Measurements from ENCODE around the gene PDGFD.

Gene PDGFD

DNA sequence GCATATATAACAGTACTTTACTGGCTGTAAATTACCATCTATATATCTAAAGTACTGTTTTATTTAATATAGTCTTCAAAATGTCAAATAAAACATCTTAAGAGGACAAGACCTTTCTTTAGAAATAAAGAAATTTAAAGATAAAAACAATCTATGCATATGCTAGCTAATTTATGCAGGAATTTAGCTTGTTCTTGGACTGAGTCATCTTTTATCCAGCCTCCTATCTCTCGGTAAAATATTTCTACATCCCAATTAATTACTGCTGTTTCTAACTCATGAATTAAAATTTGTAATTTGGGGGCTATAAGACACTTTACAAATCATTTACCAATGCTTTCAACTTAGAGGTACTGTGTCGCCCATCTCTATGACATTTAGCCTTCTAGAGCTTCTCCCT, 200.3 kb downstream of the PDGFD start:
- DNase-seq (ENCODE audit: low read depth in 2 of 3, low spot score in 1 of 3) = no peak

DNA sequence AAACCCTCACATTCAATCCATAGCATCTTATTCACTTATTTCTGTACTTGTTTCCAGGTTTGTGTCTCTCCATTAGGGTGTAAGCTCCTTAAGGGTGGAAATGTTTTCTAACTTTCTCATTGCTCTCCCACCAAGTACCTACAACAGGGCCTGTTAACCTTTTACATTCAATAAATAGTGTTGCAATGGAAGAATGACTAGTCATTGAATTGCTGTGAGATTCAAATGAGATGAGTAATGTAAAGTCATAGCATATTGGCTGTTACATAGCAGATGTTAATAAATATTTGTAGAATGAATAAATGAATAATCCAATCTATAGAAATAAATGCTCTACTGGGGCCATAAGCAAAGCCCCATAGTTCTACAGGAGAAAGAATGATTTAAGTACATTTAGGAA, 202.9 kb downstream of the PDGFD start:
- no peak for DNase-seq (ENCODE audit: low read depth in 2 of 3, low spot score in 1 of 3)

DNA sequence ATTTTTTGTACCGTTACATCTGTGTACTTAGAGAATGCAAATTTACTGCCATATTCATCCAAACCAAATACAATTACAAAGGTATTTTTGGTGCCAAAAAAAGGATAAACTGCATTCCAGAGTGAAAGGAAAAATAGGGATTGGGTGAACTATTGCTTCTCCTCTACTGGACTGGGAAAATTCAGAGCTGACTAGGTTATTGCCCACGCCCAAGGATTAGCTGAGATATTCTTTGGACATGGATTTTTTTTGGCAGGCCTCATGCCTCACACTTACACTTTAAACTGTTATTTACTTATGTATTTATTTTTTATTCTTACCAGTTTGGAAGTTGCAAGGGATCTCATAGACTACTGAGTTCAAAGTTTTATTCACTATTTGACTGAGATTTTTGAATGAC, 203.8 kb downstream of the PDGFD start:
- no peak for DNase-seq (ENCODE audit: low read depth in 2 of 3, low spot score in 1 of 3)

DNA sequence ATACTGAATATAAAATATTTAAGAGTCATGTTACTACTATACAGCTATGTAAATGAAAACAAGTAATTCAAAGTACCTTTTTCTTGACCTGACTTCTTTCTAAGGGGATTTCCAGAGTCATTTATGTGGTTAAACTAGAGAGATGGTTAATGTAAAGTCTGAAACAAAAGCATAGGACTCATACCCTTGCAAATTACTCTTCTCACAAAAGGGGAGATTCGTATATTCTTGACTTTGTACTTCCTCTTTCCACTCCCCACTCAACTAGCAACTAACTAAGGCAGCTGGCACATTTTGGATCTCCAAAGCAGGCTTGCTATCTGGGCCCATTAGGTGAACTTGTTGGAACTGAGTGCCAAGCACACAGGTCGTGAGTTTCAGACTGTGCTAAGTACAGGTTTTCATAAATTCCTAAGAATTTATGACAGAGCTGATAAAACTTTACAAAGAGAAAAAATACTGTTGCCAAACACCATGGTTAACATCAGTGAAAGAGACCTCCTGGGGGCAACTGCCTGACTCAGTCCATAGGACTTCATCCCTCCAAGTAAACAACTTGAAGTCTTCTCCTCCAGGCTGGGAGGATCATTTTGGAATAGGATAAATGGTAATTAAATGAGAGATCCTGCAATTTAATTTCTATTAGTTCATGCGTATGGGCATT, 204.5 kb downstream of the PDGFD start:
- DNase-seq (ENCODE audit: low read depth in 2 of 3, low spot score in 1 of 3) = no peak

DNA sequence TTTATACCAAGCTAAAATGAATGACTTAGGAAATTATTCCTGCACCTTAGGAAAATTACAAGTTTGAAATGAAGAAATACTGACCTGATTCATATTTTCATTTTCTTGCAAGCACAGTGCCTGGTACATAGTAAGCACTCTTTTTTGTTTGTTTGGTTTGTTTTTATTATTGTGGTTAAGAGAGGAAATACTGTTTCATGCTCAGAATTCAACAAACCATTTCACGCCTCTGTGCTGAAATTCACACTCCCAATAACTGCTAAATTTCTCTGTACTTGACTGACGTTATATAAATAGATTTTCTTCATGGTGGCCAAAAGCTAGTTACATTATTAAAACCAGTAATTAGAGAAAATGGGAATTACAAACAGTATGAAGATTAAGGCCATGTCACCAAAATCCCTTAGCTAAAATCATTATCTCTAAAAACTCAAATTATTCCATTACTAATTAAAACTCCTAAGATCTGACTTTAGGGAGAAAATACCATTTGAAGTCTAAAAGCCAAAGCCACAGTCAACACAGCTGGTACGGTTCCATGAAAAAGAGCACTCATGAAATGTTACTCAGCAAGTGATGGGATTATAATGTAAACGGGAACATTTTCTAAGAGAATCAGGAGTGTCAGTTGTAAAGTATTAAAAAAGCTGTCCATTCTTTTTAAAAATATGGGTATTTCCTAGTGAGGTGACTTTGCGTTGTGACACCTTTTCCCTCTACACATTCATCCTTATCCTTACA, 205.3 kb downstream of the PDGFD start:
- DNase-seq (ENCODE audit: low read depth in 2 of 3, low spot score in 1 of 3) = no peak

DNA sequence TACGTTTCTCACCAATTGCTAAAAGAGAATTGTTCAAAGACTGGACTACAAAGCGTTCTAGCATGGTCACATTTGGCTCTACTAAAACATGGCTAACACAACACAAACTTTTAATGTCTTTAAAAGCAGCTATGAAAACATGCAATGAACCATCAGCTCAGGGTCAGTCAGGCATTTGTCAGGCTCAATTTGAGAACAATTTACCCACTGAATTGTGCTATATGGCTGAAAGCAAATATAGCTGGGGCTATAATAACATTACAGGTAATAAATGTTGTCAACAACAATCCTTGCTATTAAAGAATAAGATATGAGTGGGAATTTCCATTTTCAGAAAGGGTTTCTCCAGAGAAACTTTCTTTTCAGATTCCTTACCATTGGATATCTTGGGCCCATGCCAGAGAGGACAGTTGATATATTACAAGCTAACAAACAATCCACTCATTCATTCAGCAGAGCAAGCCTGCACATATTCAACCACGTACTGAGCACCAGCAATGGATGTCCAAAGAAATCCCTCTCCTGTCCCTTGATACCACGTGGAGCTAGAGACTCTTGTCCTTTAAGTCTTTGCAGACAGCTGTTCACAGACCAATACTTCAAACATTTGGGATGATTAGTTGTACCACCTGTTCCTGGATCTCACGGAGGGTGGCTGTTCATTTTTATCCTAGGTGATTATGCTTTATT, 210.0 kb downstream of the PDGFD start:
- no peak for DNase-seq (ENCODE audit: low read depth in 2 of 3, low spot score in 1 of 3)

DNA sequence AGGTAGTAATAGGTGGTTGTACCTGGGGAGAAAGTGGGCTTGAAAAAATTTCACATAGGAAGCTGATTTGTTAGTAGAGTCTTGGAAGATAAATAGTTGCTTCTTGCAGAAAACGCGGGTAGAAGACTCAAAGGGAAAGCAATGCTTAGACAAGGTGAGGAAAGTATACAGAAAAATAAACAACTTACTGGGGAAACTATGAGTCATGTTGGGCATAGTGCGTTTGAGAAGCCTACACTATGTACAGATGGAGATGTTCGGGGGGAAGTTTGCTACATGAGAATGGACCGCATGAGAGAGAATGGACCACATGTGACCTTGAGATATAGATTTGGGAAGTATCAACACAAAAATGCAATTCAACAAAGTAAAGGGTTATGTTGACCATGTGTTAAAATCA, 214.2 kb downstream of the PDGFD start:
- DNase-seq (ENCODE audit: low read depth in 2 of 3, low spot score in 1 of 3) = no peak

DNA sequence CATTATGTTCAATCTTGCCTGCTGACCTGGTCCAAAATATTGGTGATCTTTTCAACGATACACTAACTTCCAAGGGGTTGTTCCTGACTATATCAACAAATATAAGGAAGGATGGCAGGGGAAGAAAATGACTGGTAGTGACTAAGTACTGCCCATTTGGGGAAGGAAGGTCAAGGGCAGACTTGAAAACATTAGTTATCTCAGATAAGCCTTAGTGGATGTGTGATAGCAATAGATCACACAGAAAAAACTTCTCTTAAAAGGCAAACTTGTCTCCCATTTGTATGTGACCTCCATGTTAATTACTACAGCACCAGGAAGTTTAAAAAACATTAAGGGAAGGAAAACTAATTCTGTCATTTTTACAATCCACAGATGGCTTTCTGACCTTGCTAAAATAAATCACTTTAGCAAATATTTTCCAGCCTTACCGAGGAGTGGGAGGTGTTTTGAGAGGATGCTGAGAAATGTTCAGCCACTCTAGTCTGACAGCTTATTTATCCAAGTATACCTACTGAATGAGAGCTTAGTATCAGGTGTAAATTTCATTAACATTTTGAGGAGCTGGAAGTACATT, 215.7 kb downstream of the PDGFD start:
- DNase-seq (ENCODE audit: low read depth in 2 of 3, low spot score in 1 of 3) = no peak

DNA sequence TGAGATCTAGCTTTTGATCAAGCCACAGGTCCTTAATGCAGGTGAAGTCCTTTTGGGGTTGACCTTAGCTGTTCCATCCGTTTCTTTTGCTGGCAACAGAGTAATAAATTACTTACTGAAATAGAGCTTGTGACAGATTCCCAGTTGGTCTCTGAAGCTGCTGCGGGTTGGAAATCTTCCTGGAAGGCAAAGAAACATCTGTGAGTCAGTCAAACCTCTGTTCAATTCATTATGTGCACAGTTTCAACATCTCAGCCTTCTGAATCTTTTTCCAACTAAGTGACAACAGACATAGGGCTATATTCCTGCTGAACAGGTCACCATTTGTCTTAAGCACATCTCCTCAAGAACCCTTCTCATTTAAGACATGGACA, 216.4 kb downstream of the PDGFD start:
- no peak for DNase-seq (ENCODE audit: low read depth in 2 of 3, low spot score in 1 of 3)

DNA sequence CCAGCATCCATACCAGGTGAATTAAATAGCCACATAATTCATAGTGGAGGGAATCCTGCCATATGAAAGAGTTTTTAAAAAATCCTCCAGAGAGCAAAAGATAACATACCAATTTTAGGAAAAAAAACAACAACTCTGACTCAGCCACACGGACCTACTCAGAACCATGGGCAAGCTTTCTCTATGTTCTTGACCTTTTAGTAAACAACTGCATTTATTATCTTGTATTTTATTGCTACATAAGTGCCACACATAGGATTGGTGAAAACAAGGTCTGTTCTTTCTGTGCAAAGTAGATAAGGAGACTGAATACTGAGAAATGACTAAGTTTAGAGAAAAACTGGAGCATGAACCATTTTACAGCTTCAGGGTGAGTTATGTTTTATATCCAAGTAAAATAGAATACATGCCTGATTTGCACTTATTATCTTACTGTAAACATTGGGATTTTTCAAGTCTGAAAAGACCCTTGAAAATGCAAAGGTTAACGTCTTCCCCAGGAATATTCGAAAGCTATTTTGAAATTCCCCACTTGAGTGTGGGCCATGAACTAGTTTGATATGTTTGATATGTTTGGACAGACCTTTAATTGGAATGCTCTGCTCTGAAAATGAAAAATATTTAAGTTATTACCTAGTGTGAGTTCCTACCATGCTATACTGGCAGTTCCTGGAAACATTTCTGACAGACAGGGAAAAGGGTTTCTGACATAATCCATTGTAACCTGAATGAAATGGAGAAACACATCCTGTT, 217.0 kb downstream of the PDGFD start:
- no peak for DNase-seq (ENCODE audit: low read depth in 2 of 3, low spot score in 1 of 3)

DNA sequence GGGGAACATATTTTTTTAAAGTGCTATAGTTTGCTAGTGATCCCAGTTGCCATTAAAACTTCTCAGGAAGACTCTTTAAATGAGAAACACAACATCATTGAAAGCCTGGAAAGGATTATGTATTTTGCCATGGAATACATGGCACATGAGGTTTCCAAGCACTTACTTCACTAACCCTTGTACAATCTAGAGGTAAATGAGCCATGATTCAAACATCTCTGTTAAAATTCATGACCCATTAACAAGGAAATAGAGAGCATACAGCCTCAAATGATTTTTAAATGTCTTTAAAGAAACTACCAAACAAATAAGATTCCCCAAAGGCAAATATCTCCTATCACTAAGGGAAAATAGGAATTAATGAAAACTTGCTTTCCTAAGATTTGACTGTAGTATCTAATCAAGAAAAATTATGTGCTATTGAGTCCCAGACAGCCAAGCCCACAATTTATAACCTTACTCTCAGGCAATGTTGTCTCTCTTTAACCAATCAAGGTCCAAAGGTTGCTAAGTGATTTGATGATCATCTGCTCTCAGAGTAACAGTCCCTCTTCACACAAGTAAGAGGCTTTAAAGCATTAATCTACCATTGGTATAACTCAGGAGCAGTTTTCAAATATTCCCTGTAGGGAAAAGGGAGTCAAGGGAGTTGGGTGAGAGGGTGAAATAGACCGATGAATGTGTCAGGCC, 219.6 kb downstream of the PDGFD start:
- DNase-seq (ENCODE audit: low read depth in 2 of 3, low spot score in 1 of 3) = no peak

DNA sequence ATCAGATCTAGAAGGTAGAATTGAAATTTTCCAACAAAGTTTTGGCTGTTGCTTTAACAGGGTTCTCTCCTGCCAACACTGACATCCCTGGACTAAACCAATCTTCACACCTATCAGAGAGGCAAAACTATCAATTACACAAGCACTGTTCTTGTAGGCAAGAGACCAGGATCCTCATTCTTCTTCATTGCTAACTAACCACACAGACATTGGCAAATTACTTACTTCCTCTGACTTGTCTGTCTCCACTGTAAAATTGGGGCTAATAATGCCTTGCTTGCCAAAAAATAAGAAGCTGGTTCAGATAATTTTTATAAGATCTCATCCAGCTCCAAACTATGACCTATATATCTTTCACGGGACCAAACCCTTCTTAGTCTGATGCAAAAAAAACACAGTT, 221.3 kb downstream of the PDGFD start:
- no peak for DNase-seq (ENCODE audit: low read depth in 2 of 3, low spot score in 1 of 3)

DNA sequence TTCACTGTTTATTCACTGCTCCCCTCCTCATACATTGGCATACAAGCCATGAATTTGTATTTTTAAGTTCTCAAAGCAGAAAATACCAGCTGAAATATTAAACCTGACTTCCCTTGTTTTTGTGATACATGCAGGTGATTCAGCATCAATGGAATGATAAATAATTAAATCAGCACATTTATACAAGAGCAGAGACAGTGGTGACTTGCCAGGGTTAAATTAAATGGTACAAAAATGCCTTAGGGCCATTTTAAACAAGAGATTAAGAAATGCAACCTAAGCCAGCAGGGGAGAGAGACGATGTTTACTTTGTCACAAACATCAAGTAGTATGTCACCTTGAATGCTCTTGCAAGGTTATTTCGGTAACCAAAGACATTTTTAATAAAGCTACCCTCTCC, 223.4 kb downstream of the PDGFD start:
- DNase-seq (ENCODE audit: low read depth in 2 of 3, low spot score in 1 of 3) = no peak

DNA sequence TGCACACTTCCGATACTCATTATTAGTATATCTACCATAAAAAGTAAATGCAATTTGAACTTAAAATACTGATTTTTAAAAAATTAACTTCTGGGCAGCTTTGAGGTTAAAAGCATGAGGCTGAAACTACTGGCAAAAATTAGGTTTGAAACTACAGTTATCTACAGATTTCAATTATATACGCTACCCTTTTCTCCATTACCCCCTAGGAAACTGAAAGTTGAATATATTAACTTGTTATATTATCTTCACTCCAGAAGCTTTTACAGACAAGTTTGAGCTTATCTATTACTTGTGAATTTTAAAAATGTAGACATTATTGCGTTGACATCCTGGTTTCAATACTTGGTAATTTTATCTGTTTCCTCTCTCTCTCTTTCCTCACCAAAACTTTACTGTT, 224.3 kb downstream of the PDGFD start:
- DNase-seq (ENCODE audit: low read depth in 2 of 3, low spot score in 1 of 3) = no peak

DNA sequence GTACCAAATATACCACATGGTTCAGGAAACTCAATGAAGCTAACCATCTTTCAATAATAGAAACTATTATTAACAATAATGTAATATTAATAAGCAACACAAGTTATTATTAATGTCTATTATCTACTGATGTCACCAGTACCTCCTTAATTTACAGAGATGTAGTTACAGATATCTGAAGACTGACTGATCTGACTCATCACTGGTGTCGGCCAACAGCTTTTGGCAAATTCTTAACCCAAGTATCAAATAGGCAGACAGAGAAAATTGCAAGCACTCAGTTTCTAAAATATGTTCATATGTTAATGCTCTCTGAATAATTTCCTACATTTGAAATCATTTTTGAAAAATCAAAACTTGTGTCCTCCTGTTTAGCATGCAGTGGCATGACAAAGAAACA, 227.9 kb downstream of the PDGFD start:
- DNase-seq (ENCODE audit: low read depth in 2 of 3, low spot score in 1 of 3) = no peak

DNA sequence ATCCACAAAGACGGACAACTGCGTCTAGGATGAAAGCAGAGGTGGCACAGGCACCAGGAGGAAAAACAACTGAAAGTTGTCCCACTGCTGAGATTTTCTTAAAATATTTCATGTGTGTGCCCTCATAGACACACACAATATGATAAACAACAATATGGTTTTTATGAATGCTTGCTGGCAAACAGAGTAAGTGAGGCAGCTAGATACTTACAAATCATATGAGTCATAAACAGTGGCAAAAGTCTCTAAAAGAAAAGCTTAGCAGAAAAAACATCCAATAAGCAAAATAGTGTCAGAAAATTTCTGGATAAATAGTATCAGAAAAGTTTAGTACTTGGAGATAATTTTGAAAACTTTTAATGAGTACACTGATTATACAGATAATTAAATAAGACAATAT, 228.7 kb downstream of the PDGFD start:
- no peak for DNase-seq (ENCODE audit: low read depth in 2 of 3, low spot score in 1 of 3)

DNA sequence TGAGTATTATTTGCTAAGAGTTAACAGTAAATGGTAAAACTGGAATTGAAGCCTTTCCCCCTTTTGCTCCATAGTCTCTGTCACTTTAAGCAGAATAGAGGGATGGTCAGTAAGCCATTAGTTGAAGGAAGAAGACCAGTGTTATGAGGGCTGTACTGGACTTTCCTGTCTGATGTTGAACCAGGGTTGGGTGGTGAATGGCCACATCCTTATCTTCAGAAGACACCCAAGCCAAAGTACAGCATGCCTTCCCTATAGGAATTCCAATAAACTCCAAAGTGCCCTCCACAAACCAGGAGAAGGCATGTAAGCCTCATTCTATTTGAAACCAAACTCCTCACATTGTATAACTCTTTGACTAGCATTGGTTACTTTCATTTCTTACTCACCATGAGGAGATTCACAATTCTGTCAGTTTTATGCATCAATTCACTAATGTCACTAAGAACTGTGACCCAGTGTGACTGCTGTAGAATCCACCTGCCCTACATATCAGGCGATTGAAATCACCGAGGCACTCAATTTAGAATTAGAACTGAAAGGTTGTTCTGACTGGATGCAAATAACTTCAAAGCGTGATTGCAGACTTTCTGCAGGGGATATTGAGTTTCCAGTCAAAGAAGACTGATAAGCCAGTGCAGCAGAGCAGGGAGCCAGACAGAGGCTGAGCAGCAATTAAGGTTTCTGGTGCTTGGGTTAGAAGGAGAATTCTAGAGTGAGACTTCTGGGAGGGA, 234.6 kb downstream of the PDGFD start:
- no peak for DNase-seq (ENCODE audit: low read depth in 2 of 3, low spot score in 1 of 3)

DNA sequence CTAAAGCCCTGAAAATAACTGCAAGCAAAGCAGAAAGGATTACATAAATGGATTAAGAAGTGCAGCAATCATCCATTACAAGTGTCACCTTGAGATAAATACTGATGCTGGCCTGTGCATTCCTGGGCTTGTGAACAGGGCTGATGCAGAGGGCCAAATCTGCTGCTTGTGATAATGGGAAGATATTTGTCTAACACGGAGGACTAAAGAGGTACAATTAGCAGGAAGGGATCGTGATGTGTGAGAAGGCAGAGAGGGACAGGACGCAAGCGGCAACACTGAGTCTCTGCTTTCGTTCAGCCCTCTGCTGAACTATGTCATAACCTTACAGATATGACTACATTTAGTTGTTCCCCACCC, 235.2 kb downstream of the PDGFD start:
- DNase-seq (ENCODE audit: low read depth in 2 of 3, low spot score in 1 of 3) = no peak

DNA sequence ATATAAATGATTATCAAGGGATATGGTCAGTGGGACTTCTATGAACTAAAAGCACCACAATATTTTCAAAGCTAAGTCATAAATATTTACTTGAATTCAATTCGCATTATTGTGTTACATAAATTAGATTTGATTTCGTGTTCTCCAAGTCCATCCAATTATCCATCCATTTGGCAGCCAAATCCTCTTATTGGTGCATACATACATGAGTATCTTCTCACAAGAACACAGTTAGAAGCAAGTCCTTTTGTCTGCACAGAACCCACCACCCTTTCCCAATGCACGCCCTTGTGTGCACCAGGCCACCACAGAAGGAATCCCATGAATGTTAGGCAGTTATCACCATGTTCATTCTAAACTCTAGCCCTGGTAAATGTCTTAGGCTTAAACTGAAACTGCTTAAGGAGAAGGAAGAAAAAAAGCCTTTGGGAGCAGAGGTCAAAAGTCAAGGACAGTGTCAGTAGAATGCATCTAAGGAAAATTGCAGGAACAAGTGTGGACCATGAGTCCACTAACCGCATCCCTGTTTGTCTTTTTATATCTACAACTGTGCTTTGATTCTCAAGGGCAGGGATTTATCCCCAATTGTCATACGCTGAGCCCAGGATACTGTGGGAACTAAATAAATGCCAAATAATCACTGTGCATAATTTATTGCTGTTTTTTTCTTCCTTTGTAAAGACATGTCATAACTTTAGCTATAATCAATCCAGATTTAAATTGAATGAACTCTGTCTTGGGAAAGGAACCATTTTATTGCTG, 235.7 kb downstream of the PDGFD start:
- no peak for DNase-seq (ENCODE audit: low read depth in 2 of 3, low spot score in 1 of 3)

DNA sequence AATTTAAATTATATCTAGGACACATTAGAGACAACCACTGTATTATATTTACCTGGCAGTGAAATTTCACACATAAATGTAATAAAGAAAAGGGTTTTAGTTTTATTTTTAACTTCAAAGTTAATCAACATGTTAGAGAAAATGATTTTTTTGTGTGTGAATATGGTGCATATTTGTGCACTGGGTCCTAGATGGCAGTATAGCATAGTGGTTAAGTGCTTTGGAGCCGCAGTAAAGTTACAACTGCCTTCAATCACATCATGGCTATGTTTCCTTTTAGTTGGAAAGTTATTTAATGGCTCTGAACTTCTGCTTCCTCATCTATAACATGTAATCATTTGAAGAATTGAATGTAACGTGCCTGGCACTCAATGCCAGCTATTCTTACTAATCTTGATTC, 236.4 kb downstream of the PDGFD start:
- no peak for DNase-seq (ENCODE audit: low read depth in 2 of 3, low spot score in 1 of 3)

Measured in stimulated activated CD4-positive, alpha-beta T cell treated with anti-CD3 and anti-CD28 coated beads, Interleukin-12 subunit alpha, Interleukin-12 subunit beta, amount 100 ng/mL, for 48 hours (primary cell).